Stimulated activated CD8-positive, alpha-beta memory T cell treated with anti-CD3 and anti-CD28 coated beads, Interleukin-7, amount 100 ng/mL, for 4 hours (primary cell): Measurements from ENCODE around the gene PADI4.

ENCODE experiments used
- DNase-seq, 2 donors: peaks; one replicate each; pipeline ENCODE4 v3.0.0-alpha.2; 2020; ENCODE audit warnings: low read depth in 2 of 2

Gene PADI4

GRCh38 chr1:17307946-17308345 is at the start of gene PADI4:
Gene PADI4 (plus strand): TSS chr1:17308197. CDS start chr1:17308223, 26 bp downstream.
- DNase-seq, result no peak

- no peak for DNase-seq
Measured at GRCh38 chr1:17258758-17259130, 49.3 kb upstream of the PADI4 start.

GRCh38 chr1:17259233-17259873 is 48.6 kb upstream of the PADI4 start:
- no peak for DNase-seq

GRCh38 chr1:17260264-17260663 is 47.7 kb upstream of the PADI4 start:
- no peak for DNase-seq

- no peak for DNase-seq
Measured at GRCh38 chr1:17260738-17261137, 47.3 kb upstream of the PADI4 start.

GRCh38 chr1:17263936-17264335 is 44.1 kb upstream of the PADI4 start:
- no peak for DNase-seq

GRCh38 chr1:17264470-17264869 is 43.5 kb upstream of the PADI4 start:
- no peak for DNase-seq

- no peak for DNase-seq
Measured at GRCh38 chr1:17265162-17265561, 42.8 kb upstream of the PADI4 start.

- no peak for DNase-seq
Measured at GRCh38 chr1:17265950-17266349, 42.0 kb upstream of the PADI4 start.

- no peak for DNase-seq
Measured at GRCh38 chr1:17270891-17271765, 36.9 kb upstream of the PADI4 start.

- no peak for DNase-seq
Measured at GRCh38 chr1:17272066-17272465, 35.9 kb upstream of the PADI4 start.

- DNase-seq, result no peak
Measured at GRCh38 chr1:17272646-17273045, 35.4 kb upstream of the PADI4 start.

- no peak for DNase-seq
Measured at GRCh38 chr1:17273096-17273495, 34.9 kb upstream of the PADI4 start.

- no peak for DNase-seq
Measured at GRCh38 chr1:17274186-17275170, 33.5 kb upstream of the PADI4 start.

- DNase-seq, result no peak
Measured at GRCh38 chr1:17276568-17276967, 31.4 kb upstream of the PADI4 start.

GRCh38 chr1:17277511-17278159 is 30.4 kb upstream of the PADI4 start:
- DNase-seq, result no peak

GRCh38 chr1:17278996-17279830 is 28.8 kb upstream of the PADI4 start:
- no peak for DNase-seq

GRCh38 chr1:17280436-17280835 is 27.6 kb upstream of the PADI4 start:
- no peak for DNase-seq

GRCh38 chr1:17280894-17281293 is 27.1 kb upstream of the PADI4 start:
- no peak for DNase-seq

- no peak for DNase-seq
Measured at GRCh38 chr1:17281775-17282181, 26.2 kb upstream of the PADI4 start.

GRCh38 chr1:17282836-17283235 is 25.2 kb upstream of the PADI4 start:
- no peak for DNase-seq
